Keratinocyte (primary cell): ENCODE results near the gene CFAP77. TPM values are rescaled to one million over a fixed set of nuclear protein-coding genes. Genes with fewer than 3 reads are reported as not detected.

Experiments
- DNase-seq: peaks from one replicate; pipeline ENCODE4 v3.0.0-alpha.2; 2011; ENCODE audit warnings: low read depth, missing footprints, low spot score
- FAIRE-seq: peaks from 2 replicates; lab custom pipeline; 2011; peaks lifted over from hg19 to GRCh38; lab: Jason Lieb, UNC
- H2AFZ ChIP-seq: 2 replicates; pipeline ENCODE4 v1.6.0; 2012; ENCODE audit warnings: low read length, control low read depth, inconsistent platforms; ENCODE audit not compliant: control insufficient read depth
- H3K27ac ChIP-seq: 2 replicates; pipeline ENCODE4 v1.5.1; 2011; ENCODE audit warnings: low read length; ENCODE audit not compliant: control insufficient read depth, insufficient read depth
- H3K27me3 ChIP-seq: 3 replicates; pipeline ENCODE4 v1.6.0; 2011; ENCODE audit warnings: low read length; ENCODE audit not compliant: control insufficient read depth, insufficient read depth; ENCODE audit errors: extremely low read depth
- H3K36me3 ChIP-seq, 2 experiments: 2 replicates in 1 of 2; 3 replicates in 1 of 2; pipeline ENCODE4 v1.5.1; 2011; ENCODE audit warnings: low read length in 2 of 2, mild to moderate bottlenecking in 1 of 2; ENCODE audit not compliant: control insufficient read depth in 2 of 2, insufficient read depth in 2 of 2; ENCODE audit errors: extremely low read depth in 1 of 2
- H3K4me1 ChIP-seq: 3 replicates; pipeline ENCODE4 v1.5.1; 2011; ENCODE audit warnings: low read length; ENCODE audit not compliant: control insufficient read depth, insufficient read depth; ENCODE audit errors: extremely low read depth
- H3K4me2 ChIP-seq: 3 replicates; pipeline ENCODE4 v1.6.0; 2011; ENCODE audit warnings: low read depth, low read length; ENCODE audit not compliant: control insufficient read depth, insufficient read depth; ENCODE audit errors: extremely low read depth
- H3K4me3 ChIP-seq, 3 experiments: fragments of 200-600 bp in 1 of 3; sonication (generic) in 1 of 3; 2 replicates in 2 of 3; 3 replicates in 1 of 3; pipeline ENCODE4 v1.5.1; 2011 to 2016; ENCODE audit warnings: low read length in 3 of 3, mild to moderate bottlenecking in 3 of 3, control low read depth in 2 of 3, inconsistent platforms in 1 of 3, low read depth in 1 of 3, mixed read lengths in 1 of 3, mixed run types in 1 of 3, moderate library complexity in 1 of 3; ENCODE audit not compliant: control insufficient read depth in 2 of 3, insufficient read depth in 2 of 3; ENCODE audit errors: extremely low read depth in 1 of 3
- H3K79me2 ChIP-seq: 2 replicates; pipeline ENCODE4 v1.6.0; 2012; ENCODE audit warnings: low read length; ENCODE audit not compliant: control insufficient read depth, insufficient read depth
- H3K9ac ChIP-seq: 3 replicates; pipeline ENCODE4 v1.6.0; 2011; ENCODE audit warnings: low read length; ENCODE audit not compliant: control insufficient read depth, insufficient read depth; ENCODE audit errors: extremely low read depth
- H3K9me1 ChIP-seq: 3 replicates; pipeline ENCODE4 v1.6.0; 2011; ENCODE audit warnings: low read length; ENCODE audit not compliant: control insufficient read depth, insufficient read depth; ENCODE audit errors: extremely low read depth
- H3K9me3 ChIP-seq: 2 replicates; pipeline ENCODE4 v1.5.1; 2012; ENCODE audit warnings: low read depth, low read length; ENCODE audit not compliant: control insufficient read depth
- H4K20me1 ChIP-seq: 3 replicates; pipeline ENCODE4 v1.6.0; 2011; ENCODE audit warnings: low read length; ENCODE audit not compliant: control insufficient read depth, insufficient read depth; ENCODE audit errors: extremely low read depth
- EZH2 ChIP-seq: IDR thresholded peaks from one replicate; pipeline ENCODE4 v1.6.1; 2012; ENCODE audit warnings: inconsistent platforms, mild to moderate bottlenecking, low read length, moderate library complexity
- dilution Hi-C: fragments of 300-500 bp; cut with MboI; formaldehyde crosslinking; loops from one replicate; pipeline ENCODE4 v1.7.0; 2020; ENCODE audit warnings: low sequenced_read_pairs; ENCODE audit not compliant: extremely low pct_ligation_motif_present
- polyA plus RNA-seq, 5 experiments: library from polyadenylated mRNA; depleted of rRNA in 3 of 5; stranded (reverse) in 3 of 5; stranded (forward) in 1 of 5; unstranded in 1 of 5; fragments of >200 nt; gene quantifications; 1 replicate in 1 of 5; 2 replicates in 3 of 5; 3 replicates in 1 of 5; pipeline versions ENCODE4 v1.2.1 to v1.2.3, GENCODE V29; 2011 to 2012; ENCODE audit warnings: missing spikeins in 2 of 5, low read depth in 1 of 5, low replicate concordance in 1 of 5
- TF ChIP-seq, protein P1 (sequence below), 3 experiments: IDR thresholded peaks in 1 of 3; conservative IDR thresholded peaks in 1 of 3; optimal IDR thresholded peaks in 1 of 3; 2 replicates in 2 of 3; 3 replicates in 1 of 3; pipeline versions ENCODE3 to v1.5.1; 2011; ENCODE audit warnings: low read length in 3 of 3, mild to moderate bottlenecking in 3 of 3, moderate library complexity in 2 of 3, control low read depth in 1 of 3, inconsistent platforms in 1 of 3; ENCODE audit not compliant: insufficient read depth in 2 of 3; ENCODE audit errors: extremely low read depth in 1 of 3

The CFAP77 gene
- polyA plus RNA-seq, 1 donor (not counting 4 experiments of a cell fraction or from before 2014, with no cell fraction given), result not detected

DNA sequence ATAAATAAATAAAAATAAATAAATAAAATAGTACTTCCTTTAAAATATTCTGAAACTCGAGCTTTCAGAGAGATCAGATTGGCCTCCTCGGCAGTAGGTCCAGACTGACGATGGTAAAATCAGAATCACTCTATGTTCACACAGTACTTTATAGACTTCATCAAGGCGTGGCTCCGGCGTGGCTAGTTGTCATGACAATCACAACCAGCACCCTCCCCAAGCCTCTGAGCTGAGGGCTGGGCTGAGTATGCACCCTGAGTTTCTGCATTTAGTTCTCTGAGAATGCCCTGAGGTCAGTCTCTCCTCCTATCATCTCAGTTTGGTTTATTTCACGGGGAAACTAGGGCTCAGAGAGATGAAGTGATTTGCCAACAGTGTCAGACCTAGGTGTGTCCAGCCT is 129.1 kb downstream of the CFAP77 start:
- Histone ChIP-seq H3K4me1 (no peaks in the 10 kb centered on the region), H2AFZ (no peak overlapping the region), H3K27ac (no peak overlapping the region), H3K9me3 (no peaks in the 10 kb centered on the region), H3K79me2 (no peaks in the 10 kb centered on the region), H3K27me3 (no peaks in the 10 kb centered on the region), H3K36me3 (no peaks in the 10 kb centered on the region), H3K4me2 (no peak overlapping the region), H3K9me1 (no peaks in the 10 kb centered on the region), H4K20me1 (no peaks in the 10 kb centered on the region), H3K4me3 (no peak overlapping the region), H3K9ac (no peak overlapping the region)
- dilution Hi-C loops, result no loop called here
- DNase-seq (no peak), FAIRE-seq (no peak)
- TF ChIP-seq EZH2, result no peak
- TF ChIP-seq, protein P1, sequence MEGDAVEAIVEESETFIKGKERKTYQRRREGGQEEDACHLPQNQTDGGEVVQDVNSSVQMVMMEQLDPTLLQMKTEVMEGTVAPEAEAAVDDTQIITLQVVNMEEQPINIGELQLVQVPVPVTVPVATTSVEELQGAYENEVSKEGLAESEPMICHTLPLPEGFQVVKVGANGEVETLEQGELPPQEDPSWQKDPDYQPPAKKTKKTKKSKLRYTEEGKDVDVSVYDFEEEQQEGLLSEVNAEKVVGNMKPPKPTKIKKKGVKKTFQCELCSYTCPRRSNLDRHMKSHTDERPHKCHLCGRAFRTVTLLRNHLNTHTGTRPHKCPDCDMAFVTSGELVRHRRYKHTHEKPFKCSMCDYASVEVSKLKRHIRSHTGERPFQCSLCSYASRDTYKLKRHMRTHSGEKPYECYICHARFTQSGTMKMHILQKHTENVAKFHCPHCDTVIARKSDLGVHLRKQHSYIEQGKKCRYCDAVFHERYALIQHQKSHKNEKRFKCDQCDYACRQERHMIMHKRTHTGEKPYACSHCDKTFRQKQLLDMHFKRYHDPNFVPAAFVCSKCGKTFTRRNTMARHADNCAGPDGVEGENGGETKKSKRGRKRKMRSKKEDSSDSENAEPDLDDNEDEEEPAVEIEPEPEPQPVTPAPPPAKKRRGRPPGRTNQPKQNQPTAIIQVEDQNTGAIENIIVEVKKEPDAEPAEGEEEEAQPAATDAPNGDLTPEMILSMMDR (optimal IDR thresholded peaks at IDR 0.05 in 1 of 3, IDR thresholded peaks at IDR 0.05 in 1 of 3, conservative IDR thresholded peaks at IDR 0.05 in 1 of 3; ENCODE audit: extremely low read depth in 1 of 3, insufficient read depth in 2 of 3, low read length in 3 of 3), result no peak

DNA sequence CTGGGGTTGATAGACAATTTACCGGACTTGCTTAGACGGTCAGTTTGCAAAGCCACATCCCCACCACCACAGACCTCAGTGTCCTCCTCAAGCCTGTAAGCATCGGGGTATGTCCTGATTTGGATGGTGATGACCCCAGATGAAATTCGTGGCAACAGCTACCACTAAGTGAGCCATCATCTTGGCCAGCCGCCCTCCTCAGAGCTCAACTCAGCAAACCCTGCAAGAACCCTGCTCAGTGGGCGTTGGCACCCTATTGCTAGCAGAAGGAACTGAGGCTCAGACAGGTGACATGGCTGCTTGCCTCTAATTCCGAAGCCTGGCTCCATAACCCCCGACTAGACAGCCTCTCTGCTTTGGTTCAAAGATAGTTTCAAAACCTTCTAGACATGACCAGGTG is 131.0 kb downstream of the CFAP77 start:
- FAIRE-seq, result no peak
- H3K36me3 ChIP-seq, result no peaks in the 10 kb centered on the region
- no peak for DNase-seq
- no peaks in the 10 kb centered on the region for H4K20me1 ChIP-seq
- no peak overlapping the region for H3K27ac ChIP-seq
- no peak for TF ChIP-seq EZH2
- TF ChIP-seq, protein P1 (optimal IDR thresholded peaks at IDR 0.05 in 1 of 3, IDR thresholded peaks at IDR 0.05 in 1 of 3, conservative IDR thresholded peaks at IDR 0.05 in 1 of 3; ENCODE audit: extremely low read depth in 1 of 3, insufficient read depth in 2 of 3, low read length in 3 of 3), result no peak
- no peak overlapping the region for H3K4me2 ChIP-seq
- H3K9me3 ChIP-seq, result no peaks in the 10 kb centered on the region
- H3K9me1 ChIP-seq, result no peaks in the 10 kb centered on the region
- H2AFZ ChIP-seq, result no peak overlapping the region
- no peaks in the 10 kb centered on the region for H3K79me2 ChIP-seq
- dilution Hi-C loops, result no loop called here
- no peaks in the 10 kb centered on the region for H3K4me1 ChIP-seq
- H3K4me3 ChIP-seq, result no peak overlapping the region
- H3K27me3 ChIP-seq, result peaks cover 11% of the 10 kb centered on the region
- no peak overlapping the region for H3K9ac ChIP-seq
